HEK293 (cell line): ENCODE measurements around the gene BCAT1.

Experiments used
- CTCF ChIP-seq: fragments of 450-650 bp; formaldehyde crosslinking; IDR thresholded peaks from 2 replicates; pipeline ENCODE4 v1.5.1; 2016; ENCODE audit warnings: missing biosample characterization, missing genetic modification characterization
- PBX3 ChIP-seq: sonication (generic); formaldehyde crosslinking; IDR thresholded peaks from 2 replicates; pipeline ENCODE4 v1.8.1; 2022; ENCODE audit warnings: mild to moderate bottlenecking, moderate library complexity, missing genetic modification reagents
- ZBTB7A ChIP-seq: fragments of 450-650 bp; formaldehyde crosslinking; IDR thresholded peaks from 2 replicates; pipeline ENCODE4 v1.5.1; 2016; ENCODE audit warnings: low read depth, missing biosample characterization, missing genetic modification characterization
- ZNF221 ChIP-seq: fragments of 450-650 bp; formaldehyde crosslinking; IDR thresholded peaks from 2 replicates; pipeline ENCODE4 v1.5.1; 2017; ENCODE audit warnings: missing biosample characterization, missing genetic modification characterization, borderline replicate concordance

- no peak for TF ChIP-seq CTCF (tag by site-specific recombination)
- TF ChIP-seq PBX3 (CRISPR knock-in tag) = no peak
- no peak for TF ChIP-seq ZNF221
- no peak for TF ChIP-seq ZBTB7A (tag by site-specific recombination)
Measured at GRCh38 chr12:24881227-24881626, 67.7 kb downstream of the BCAT1 start.
